ENCODE data around the gene UBE2E3.

GRCh38 chr2:180947208-180947689 lies 33.2 kb upstream of the UBE2E3 start:
- TF ChIP-seq, protein P1, sequence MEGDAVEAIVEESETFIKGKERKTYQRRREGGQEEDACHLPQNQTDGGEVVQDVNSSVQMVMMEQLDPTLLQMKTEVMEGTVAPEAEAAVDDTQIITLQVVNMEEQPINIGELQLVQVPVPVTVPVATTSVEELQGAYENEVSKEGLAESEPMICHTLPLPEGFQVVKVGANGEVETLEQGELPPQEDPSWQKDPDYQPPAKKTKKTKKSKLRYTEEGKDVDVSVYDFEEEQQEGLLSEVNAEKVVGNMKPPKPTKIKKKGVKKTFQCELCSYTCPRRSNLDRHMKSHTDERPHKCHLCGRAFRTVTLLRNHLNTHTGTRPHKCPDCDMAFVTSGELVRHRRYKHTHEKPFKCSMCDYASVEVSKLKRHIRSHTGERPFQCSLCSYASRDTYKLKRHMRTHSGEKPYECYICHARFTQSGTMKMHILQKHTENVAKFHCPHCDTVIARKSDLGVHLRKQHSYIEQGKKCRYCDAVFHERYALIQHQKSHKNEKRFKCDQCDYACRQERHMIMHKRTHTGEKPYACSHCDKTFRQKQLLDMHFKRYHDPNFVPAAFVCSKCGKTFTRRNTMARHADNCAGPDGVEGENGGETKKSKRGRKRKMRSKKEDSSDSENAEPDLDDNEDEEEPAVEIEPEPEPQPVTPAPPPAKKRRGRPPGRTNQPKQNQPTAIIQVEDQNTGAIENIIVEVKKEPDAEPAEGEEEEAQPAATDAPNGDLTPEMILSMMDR (IDR thresholded peaks at IDR 0.05): no peak
- TF ChIP-seq POLR2A (IDR thresholded peaks at IDR 0.05): no peak
